ENCODE measurements around the gene ZNF425.
"Not testable (repeated sequence)": the region's sequence is repeated elsewhere in the genome, so short reads cannot be mapped to it uniquely, and the experiment has no call there.

ZNF425 gene

GRCh38 chr7:149075286-149075685 lies 50.8 kb downstream of the ZNF425 start:
- in situ Hi-C loops (cut with MboI; ENCODE audit: low sequenced_read_pairs): no loop called here

GRCh38 chr7:149074116-149074885 lies 51.8 kb downstream of the ZNF425 start:
- in situ Hi-C loops (cut with MboI; ENCODE audit: low sequenced_read_pairs): no loop called here

- in situ Hi-C loops (cut with MboI; ENCODE audit: low sequenced_read_pairs): no loop called here
Measured at GRCh38 chr7:149072438-149072775, 53.7 kb downstream of the ZNF425 start.

GRCh38 chr7:149071641-149072437 lies 54.3 kb downstream of the ZNF425 start:
- in situ Hi-C loops (cut with MboI; ENCODE audit: low sequenced_read_pairs): no loop called here

GRCh38 chr7:149071182-149071635 lies 54.9 kb downstream of the ZNF425 start:
- in situ Hi-C loops (cut with MboI; ENCODE audit: low sequenced_read_pairs): no loop called here

GRCh38 chr7:149070372-149071125 lies 55.6 kb downstream of the ZNF425 start:
- in situ Hi-C loops (cut with MboI; ENCODE audit: low sequenced_read_pairs): no loop called here

- in situ Hi-C loops (cut with MboI; ENCODE audit: low sequenced_read_pairs): no loop called here
Measured at GRCh38 chr7:149067869-149068268, 58.3 kb downstream of the ZNF425 start.

GRCh38 chr7:149063476-149063875 lies 62.6 kb downstream of the ZNF425 start:
- in situ Hi-C loops (cut with MboI; ENCODE audit: low sequenced_read_pairs): no loop called here

GRCh38 chr7:149062217-149062899 lies 63.8 kb downstream of the ZNF425 start:
- in situ Hi-C loops (cut with MboI; ENCODE audit: low sequenced_read_pairs): not testable (repeated sequence)

- in situ Hi-C loops (cut with MboI; ENCODE audit: low sequenced_read_pairs): no loop called here
Measured at GRCh38 chr7:149060156-149060555, 66.0 kb downstream of the ZNF425 start.

- in situ Hi-C loops (cut with MboI; ENCODE audit: low sequenced_read_pairs): no loop called here
Measured at GRCh38 chr7:149053885-149054284, 72.2 kb downstream of the ZNF425 start.

GRCh38 chr7:149053384-149053783 lies 72.7 kb downstream of the ZNF425 start:
- in situ Hi-C loops (cut with MboI; ENCODE audit: low sequenced_read_pairs): no loop called here

All from HL-60/S4 treated with phorbol 12-myristate 13-acetate at 8.2 ng/mL for 4 days and 3 days (cell line).